BLaER1 treated with 17β-estradiol and CSF1 and Interleukin-3, amounts not matched to agents 10 nM and 100 nM (cell line): ENCODE data around the gene FRMPD2.

ENCODE experiments used
- H3K27ac ChIP-seq, 11 experiments: shearing (Covaris generic); formaldehyde crosslinking; 2 replicates each; pipeline ENCODE4 v1.8.1; 2022
- H3K27me3 ChIP-seq, 11 experiments: shearing (Covaris generic); formaldehyde crosslinking; 2 replicates each; pipeline ENCODE4 v1.8.1; 2022
- H3K36me3 ChIP-seq, 11 experiments: shearing (Covaris generic); formaldehyde crosslinking; 2 replicates each; pipeline ENCODE4 v1.8.1; 2022
- H3K4me1 ChIP-seq, 10 experiments: shearing (Covaris generic); formaldehyde crosslinking; 2 replicates each; pipeline ENCODE4 v1.8.1; 2022
- H3K4me2 ChIP-seq, 11 experiments: shearing (Covaris generic); formaldehyde crosslinking; 2 replicates each; pipeline ENCODE4 v1.8.1; 2022
- H3K4me3 ChIP-seq, 10 experiments: shearing (Covaris generic); formaldehyde crosslinking; 2 replicates each; pipeline ENCODE4 v1.8.1; 2022
- H3K9ac ChIP-seq, 11 experiments: shearing (Covaris generic); formaldehyde crosslinking; 2 replicates each; pipeline ENCODE4 v1.8.1; 2022
- H3K9me3 ChIP-seq, 11 experiments: shearing (Covaris generic); formaldehyde crosslinking; replicated peaks in 1 of 11; 2 replicates each; pipeline ENCODE4 v1.8.1; 2022
- H4K20me1 ChIP-seq, 11 experiments: shearing (Covaris generic); formaldehyde crosslinking; 2 replicates each; pipeline ENCODE4 v1.8.1; 2022
- Cebpa-rat ChIP-seq, 11 experiments: shearing (Covaris generic); IDR thresholded peaks; 2 replicates each; pipeline ENCODE4 v1.8.1; 2022

FRMPD2 gene

GRCh38 chr10:48240196-48240595 lies 34.3 kb downstream of the FRMPD2 start:
- no peak for TF ChIP-seq Cebpa-rat (IDR thresholded peaks at IDR 0.05)
- Histone ChIP-seq H3K4me2 (no peak overlapping the region), H3K9me3 (no peaks in the 10 kb centered on the region)

GRCh38 chr10:48239618-48240017 lies 34.9 kb downstream of the FRMPD2 start:
- H3K9ac ChIP-seq: no peak overlapping the region
- no peak for TF ChIP-seq Cebpa-rat (IDR thresholded peaks at IDR 0.05)
- H3K4me3 ChIP-seq: no peak overlapping the region

More at GRCh38 chr10:48240196-48240595, 34.3 kb downstream of the FRMPD2 start:
- Histone ChIP-seq H3K27me3 (no peaks in the 10 kb centered on the region), H3K4me1 (peaks cover 0 to 7% (median 0%) of the 10 kb centered on the region in 10 experiments; a peak in 3 of 20 replicates), H3K36me3 (no peaks in the 10 kb centered on the region), H4K20me1 (no peaks in the 10 kb centered on the region; a peak in 1 of 22 replicates), H3K27ac (no peak overlapping the region), H3K9ac (no peak overlapping the region), H3K4me3 (no peak overlapping the region)

GRCh38 chr10:48238826-48239520 lies 35.5 kb downstream of the FRMPD2 start:
- no peak overlapping the region for H3K4me3 ChIP-seq
- no peaks in the 10 kb centered on the region for H3K36me3 ChIP-seq
- peaks cover 0 to 6% (median 0%) of the 10 kb centered on the region in 10 experiments; a peak in 3 of 20 replicates for H3K4me1 ChIP-seq
- H3K9me3 ChIP-seq: no peaks in the 10 kb centered on the region
- H3K4me2 ChIP-seq: no peak overlapping the region
- no peak for TF ChIP-seq Cebpa-rat (IDR thresholded peaks at IDR 0.05)
- H4K20me1 ChIP-seq: no peaks in the 10 kb centered on the region; a peak in 2 of 22 replicates
- H3K9ac ChIP-seq: no peak overlapping the region
- H3K27me3 ChIP-seq: peaks cover 0 to 5% (median 0%) of the 10 kb centered on the region in 11 experiments; a peak in 1 of 22 replicates
- no peak overlapping the region for H3K27ac ChIP-seq

More at GRCh38 chr10:48239618-48240017, 34.9 kb downstream of the FRMPD2 start:
- H3K9me3 ChIP-seq: no peaks in the 10 kb centered on the region
- no peaks in the 10 kb centered on the region for H3K27me3 ChIP-seq
- H3K27ac ChIP-seq: no peak overlapping the region
- no peaks in the 10 kb centered on the region; a peak in 2 of 22 replicates for H4K20me1 ChIP-seq
- peaks cover 0 to 7% (median 0%) of the 10 kb centered on the region in 10 experiments; a peak in 3 of 20 replicates for H3K4me1 ChIP-seq
- H3K4me2 ChIP-seq: no peak overlapping the region
- H3K36me3 ChIP-seq: no peaks in the 10 kb centered on the region

- Histone ChIP-seq H3K4me1 (peaks cover 0 to 3% (median 1%) of the 10 kb centered on the region in 10 experiments; a peak in 11 of 20 replicates), H3K36me3 (no peaks in the 10 kb centered on the region), H3K27ac (no peak overlapping the region), H3K4me2 (no peak overlapping the region), H3K27me3 (peaks cover 0 to 19% (median 6%) of the 10 kb centered on the region in 11 experiments; a peak in 12 of 22 replicates), H3K4me3 (no peak overlapping the region), H3K9me3 (no peaks in the 10 kb centered on the region), H3K9ac (no peak overlapping the region), H4K20me1 (no peaks in the 10 kb centered on the region; a peak in 4 of 22 replicates)
- TF ChIP-seq Cebpa-rat (IDR thresholded peaks at IDR 0.05): no peak
Observed at GRCh38 chr10:48237259-48238250, 36.9 kb downstream of the FRMPD2 start.

DNA sequence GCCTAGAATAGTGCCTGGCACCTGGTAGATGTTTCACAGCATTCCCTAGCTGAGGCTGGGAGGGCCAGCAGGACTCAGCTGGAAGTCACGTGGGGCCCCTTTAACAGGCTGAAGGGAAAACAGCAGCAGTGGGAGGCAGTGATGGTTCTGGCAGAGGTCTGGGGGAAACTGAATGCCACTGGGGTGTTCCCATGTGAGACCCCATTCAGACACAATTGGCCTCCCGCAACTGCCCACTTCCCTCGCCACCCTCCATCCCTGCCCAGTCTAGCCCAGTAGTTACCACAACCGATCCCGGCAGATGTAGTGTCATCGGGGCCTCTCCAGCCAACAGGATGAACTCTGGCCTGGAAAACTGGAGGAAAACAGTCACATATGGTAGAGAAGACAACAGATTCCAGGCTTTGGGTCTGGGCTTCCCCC lies 38.3 kb downstream of the FRMPD2 start:
- Histone ChIP-seq H3K36me3 (no peaks in the 10 kb centered on the region), H3K9me3 (no peaks in the 10 kb centered on the region), H3K9ac (no peak overlapping the region), H3K27me3 (peaks cover 0 to 27% (median 8%) of the 10 kb centered on the region in 11 experiments; a peak in 12 of 22 replicates), H3K4me2 (no peak overlapping the region), H3K27ac (no peak overlapping the region), H3K4me1 (peaks cover 0 to 16% (median 15%) of the 10 kb centered on the region in 10 experiments; a peak in 17 of 20 replicates), H4K20me1 (peaks cover 0 to 7% (median 0%) of the 10 kb centered on the region in 11 experiments; a peak in 5 of 22 replicates), H3K4me3 (no peak overlapping the region)
- TF ChIP-seq Cebpa-rat (IDR thresholded peaks at IDR 0.05): no peak

DNA sequence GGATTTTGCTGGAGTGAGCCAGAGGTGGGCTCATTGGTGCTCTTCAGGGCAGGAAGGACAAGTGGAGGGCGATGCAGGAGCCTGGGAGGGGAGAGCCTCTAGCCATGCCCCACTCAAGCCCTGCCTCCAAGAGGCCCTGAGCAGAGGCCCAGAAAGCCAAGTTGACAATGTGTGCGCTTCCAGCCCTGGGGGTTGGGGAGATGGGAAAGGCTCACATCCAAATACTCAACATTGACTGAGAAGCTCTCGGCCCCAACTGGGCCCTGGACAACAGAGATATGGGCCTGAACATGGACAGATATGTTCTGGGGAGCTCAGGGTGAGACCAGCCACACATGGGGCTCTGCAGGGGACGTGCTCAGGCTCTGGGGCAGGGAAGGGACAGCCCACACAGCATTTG lies 39.0 kb downstream of the FRMPD2 start:
- Histone ChIP-seq H3K9me3 (no peaks in the 10 kb centered on the region), H3K36me3 (no peaks in the 10 kb centered on the region), H3K4me2 (no peak overlapping the region), H3K27ac (no peak overlapping the region), H3K27me3 (peaks cover 0 to 34% (median 11%) of the 10 kb centered on the region in 11 experiments; a peak in 13 of 22 replicates), H3K9ac (no peak overlapping the region), H3K4me1 (peaks cover 0 to 18% (median 16%) of the 10 kb centered on the region in 10 experiments; a peak in 17 of 20 replicates), H4K20me1 (peaks cover 0 to 7% (median 0%) of the 10 kb centered on the region in 11 experiments; a peak in 5 of 22 replicates), H3K4me3 (no peak overlapping the region)
- no peak for TF ChIP-seq Cebpa-rat (IDR thresholded peaks at IDR 0.05)

DNA sequence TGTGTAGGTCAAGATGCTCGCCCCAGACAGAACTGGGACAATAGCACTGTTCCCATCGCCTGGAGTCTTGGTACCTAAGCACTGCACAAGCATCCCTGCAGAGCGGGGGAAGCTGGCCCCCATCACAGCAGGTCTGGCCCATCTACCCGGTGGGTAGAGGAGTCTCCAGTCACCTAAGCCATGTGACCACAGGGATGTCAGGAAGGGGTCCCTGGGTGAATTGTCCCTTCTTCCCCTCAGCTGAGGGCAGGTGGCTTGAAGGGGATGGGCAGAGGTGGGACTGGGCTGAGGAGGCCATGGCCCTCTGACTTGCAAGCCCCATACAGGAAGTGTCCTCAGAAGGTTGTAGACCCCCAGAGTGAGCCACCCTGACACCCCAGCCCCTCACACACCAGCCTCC lies 39.7 kb downstream of the FRMPD2 start:
- no peak for TF ChIP-seq Cebpa-rat (IDR thresholded peaks at IDR 0.05)
- no peak overlapping the region for H3K4me2 ChIP-seq
- H3K9ac ChIP-seq: no peak overlapping the region
- peaks cover 0 to 7% (median 0%) of the 10 kb centered on the region in 11 experiments; a peak in 5 of 22 replicates for H4K20me1 ChIP-seq
- H3K27me3 ChIP-seq: peaks cover 0 to 37% (median 11%) of the 10 kb centered on the region in 11 experiments; a peak in 13 of 22 replicates
- H3K36me3 ChIP-seq: no peaks in the 10 kb centered on the region
- no peak overlapping the region for H3K27ac ChIP-seq
- H3K4me1 ChIP-seq: peaks cover 0 to 18% (median 16%) of the 10 kb centered on the region in 10 experiments; a peak in 17 of 20 replicates
- no peaks in the 10 kb centered on the region for H3K9me3 ChIP-seq
- no peak overlapping the region for H3K4me3 ChIP-seq

DNA sequence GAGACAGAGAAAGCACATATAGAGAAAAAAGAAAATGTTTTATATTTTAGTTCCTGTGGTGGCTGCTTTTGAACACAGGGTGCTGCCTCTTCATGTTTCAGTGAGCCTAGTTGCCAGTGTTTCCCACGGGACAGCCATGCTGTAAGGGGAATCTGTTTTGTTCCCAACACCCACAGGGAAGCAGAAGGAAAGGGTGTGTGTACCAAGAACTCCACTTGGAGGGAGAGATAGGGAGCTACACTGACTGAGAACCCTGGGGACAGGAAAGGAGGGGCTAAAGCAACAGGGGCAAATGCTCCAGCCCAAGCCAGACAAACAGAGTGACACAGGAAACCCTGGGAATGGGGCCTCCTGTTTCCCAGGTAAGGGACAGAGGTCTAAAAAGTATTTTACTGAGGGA lies 40.2 kb downstream of the FRMPD2 start:
- Histone ChIP-seq H3K4me2 (0 out of 22 replicates have a peak overlapping the region, but pooled peaks of 1 of the 11 experiments have one; percentile 10), H3K4me1 (peaks cover 0 to 18% (median 16%) of the 10 kb centered on the region in 10 experiments; a peak in 17 of 20 replicates), H3K9me3 (no peaks in the 10 kb centered on the region), H3K4me3 (no peak overlapping the region), H3K27me3 (peaks cover 0 to 37% (median 11%) of the 10 kb centered on the region in 11 experiments; a peak in 13 of 22 replicates), H3K27ac (no peak overlapping the region), H4K20me1 (peaks cover 0 to 7% (median 0%) of the 10 kb centered on the region in 11 experiments; a peak in 5 of 22 replicates), H3K9ac (no peak overlapping the region), H3K36me3 (no peaks in the 10 kb centered on the region)
- TF ChIP-seq Cebpa-rat (IDR thresholded peaks at IDR 0.05): no peak
